HK-2 (cell line): ENCODE results near the gene FBXW7.
A peak's percentile ranks its signal among the peaks of the same experiment; 100 is the strongest.
"Not testable (repeated sequence)": the region's sequence is repeated elsewhere in the genome, so short reads cannot be mapped to it uniquely, and the experiment has no call there.

ENCODE experiments used
- DNase-seq: peaks from one replicate; pipeline ENCODE4 v3.0.0-alpha.2; 2018; ENCODE audit not compliant: unreplicated experiment

The FBXW7 gene

GRCh38 chr4:152535903-152536544 lies at the start of gene FBXW7:
Gene FBXW7, minus strand, starts transcription at chr4:152536092. Its CDS starts 124,289 bp downstream, at chr4:152411803.
- peak; percentile 99 for DNase-seq

GRCh38 chr4:152585023-152585441 lies 49.1 kb upstream of the FBXW7 start:
- no peak for DNase-seq

GRCh38 chr4:152581536-152582160 lies 45.8 kb upstream of the FBXW7 start:
- no peak for DNase-seq

DNA sequence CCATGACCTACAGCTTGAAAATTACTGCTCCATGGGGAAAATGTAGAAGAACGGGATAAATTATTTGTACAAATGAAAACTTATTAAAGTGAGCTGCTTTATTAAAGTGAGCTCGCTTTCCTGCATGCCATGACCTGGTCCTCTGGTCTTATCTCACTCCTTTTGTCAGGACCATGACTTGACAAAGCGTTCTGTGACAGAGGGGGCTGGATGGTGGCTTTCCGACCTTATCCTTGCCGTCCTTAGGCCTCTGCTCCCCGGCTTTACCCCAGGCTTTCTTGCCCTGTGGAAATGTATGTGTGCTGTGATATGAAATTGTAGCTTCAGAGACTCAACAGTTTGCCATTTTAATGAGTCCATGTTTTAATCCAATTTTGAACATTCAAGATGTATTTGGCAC lies 44.0 kb upstream of the FBXW7 start:
- DNase-seq, result no peak

GRCh38 chr4:152579107-152579764 lies 43.3 kb upstream of the FBXW7 start:
- DNase-seq, result no peak

- no peak for DNase-seq
Observed at GRCh38 chr4:152578670-152579069, 42.8 kb upstream of the FBXW7 start.

- no peak for DNase-seq
Observed at GRCh38 chr4:152577708-152578396, 42.0 kb upstream of the FBXW7 start.

DNA sequence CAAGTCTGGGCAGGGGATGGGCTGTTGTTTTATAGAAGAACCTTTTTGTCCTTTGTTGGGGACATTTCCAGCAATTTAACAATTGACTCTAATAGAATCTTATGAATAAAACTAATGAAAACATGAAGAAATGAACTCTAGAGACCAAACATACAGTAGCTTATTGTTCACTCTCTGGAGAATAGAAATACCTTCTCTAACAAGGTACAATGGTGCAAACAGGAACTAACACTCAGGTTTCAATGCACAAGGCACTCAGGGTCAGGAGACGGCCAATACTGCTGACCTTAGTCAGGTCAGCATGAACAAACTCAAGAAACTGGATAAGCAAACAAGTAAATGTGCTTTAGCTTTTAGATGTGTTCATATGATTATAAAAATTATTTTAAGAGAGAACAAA lies 39.6 kb upstream of the FBXW7 start:
- no peak for DNase-seq

- no peak for DNase-seq
Observed at GRCh38 chr4:152573861-152574260, 38.0 kb upstream of the FBXW7 start.

GRCh38 chr4:152572417-152573086 lies 36.7 kb upstream of the FBXW7 start:
- DNase-seq, result no peak

DNA sequence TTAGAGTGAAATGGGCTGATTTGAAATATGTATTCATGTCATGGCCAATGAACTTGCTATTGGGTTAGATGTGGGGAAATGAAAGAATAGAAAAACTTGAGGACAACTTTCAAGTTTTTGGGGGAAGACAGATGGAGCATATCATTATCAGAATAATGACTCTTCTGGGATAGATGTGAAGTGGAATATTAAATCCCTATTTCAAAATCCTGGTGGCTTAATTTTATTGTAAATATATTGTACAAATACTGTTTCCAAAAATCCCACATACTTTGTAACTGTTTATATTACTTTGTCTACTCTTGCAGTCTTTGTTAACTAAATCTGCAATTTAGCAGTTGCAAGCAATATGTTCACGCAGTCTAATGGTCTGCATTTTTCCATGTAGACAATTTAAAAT lies 35.9 kb upstream of the FBXW7 start:
- DNase-seq, result no peak

DNA sequence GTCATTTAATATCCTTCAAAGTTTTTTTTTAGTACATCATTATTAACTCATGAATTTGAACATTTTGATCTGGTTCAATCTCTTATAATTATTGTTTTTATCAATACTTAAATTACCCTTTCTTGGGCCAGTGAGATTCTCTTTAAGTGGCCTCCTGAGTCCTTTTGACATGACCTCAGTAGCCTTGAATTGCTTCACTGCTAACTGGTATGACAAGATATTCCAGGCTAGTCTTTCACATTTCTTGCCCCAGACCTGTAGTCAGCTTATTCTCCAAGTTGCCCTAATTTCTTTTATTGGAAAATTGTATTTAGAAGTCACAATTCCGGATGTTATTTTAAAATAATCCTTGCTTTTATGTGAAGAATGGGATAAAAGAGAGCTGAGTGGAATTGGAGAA lies 35.4 kb upstream of the FBXW7 start:
- no peak for DNase-seq

DNA sequence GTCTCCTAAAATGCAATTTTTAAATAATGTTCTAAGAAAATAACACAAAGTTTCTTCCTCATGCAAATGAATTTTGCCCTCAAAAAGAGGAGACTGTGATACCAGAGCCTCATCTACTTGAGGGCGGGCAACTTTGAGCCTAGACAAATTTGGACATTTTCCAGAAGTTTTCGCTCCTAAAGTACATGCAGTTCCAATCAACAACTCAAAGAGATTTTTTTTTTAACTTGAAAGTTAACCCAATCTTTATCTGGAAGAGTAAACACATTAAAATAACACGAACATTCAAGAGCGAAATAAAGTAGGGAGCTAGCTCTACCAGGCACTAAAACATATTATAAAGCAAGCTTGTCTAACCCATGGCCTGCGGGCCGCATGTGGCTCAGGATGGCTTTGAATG lies 29.4 kb upstream of the FBXW7 start:
- no peak for DNase-seq

DNA sequence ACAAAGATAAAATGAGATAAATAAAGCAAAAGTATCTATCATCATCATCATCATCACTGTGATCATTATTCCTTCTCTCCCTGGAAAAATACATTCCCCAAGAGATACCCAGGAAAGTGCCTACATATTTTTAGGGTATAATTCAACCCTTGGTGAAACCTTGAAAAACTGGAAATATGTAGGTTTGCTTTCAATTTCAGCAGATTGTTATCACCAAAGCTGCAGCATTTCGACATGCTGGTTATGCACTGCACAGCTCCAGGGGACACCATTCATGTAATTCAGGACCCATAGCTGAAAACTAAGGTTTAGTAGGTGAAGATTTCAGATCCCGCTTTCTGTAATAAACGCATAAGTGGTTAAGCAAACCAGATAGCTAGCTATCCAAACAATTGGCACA lies 28.4 kb upstream of the FBXW7 start:
- no peak for DNase-seq

- DNase-seq, result no peak
Observed at GRCh38 chr4:152563209-152563608, 27.3 kb upstream of the FBXW7 start.

GRCh38 chr4:152559641-152560040 lies 23.7 kb upstream of the FBXW7 start:
- no peak for DNase-seq

GRCh38 chr4:152558396-152558795 lies 22.5 kb upstream of the FBXW7 start:
- DNase-seq, result no peak

- no peak for DNase-seq
Observed at GRCh38 chr4:152556834-152557233, 20.9 kb upstream of the FBXW7 start.

- DNase-seq, result no peak
Observed at GRCh38 chr4:152556283-152556682, 20.4 kb upstream of the FBXW7 start.

- no peak for DNase-seq
Observed at GRCh38 chr4:152554742-152555141, 18.9 kb upstream of the FBXW7 start.

GRCh38 chr4:152550687-152551086 lies 14.8 kb upstream of the FBXW7 start:
- DNase-seq, result not testable (repeated sequence)

DNA sequence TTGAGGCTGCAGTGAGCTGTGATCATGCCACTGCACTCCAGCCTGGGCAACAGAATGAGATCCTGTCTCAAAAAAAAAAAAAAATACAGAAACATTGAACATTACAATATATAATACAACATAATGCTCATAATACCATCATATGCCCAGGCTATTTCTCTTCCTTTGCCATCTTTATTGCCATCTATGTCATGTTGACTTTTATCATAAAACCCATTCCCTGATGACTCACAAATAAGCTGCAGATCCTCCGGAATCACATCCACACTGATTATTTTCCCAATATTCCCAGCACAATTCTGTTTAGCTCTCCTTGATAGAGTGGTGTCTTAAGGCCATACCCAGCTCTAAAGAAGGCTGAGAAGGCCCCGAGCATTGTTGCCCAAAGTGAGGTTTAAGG lies 9.2 kb upstream of the FBXW7 start:
- no peak for DNase-seq
